Ishikawa (cell line): ENCODE measurements around the gene RAD51C.

Experiments used
- CEBPB ChIP-seq: IDR thresholded peaks from 2 replicates; pipeline ENCODE4 v1.6.1; 2012
- CREB1 ChIP-seq: IDR thresholded peaks from 2 replicates; pipeline ENCODE4 v1.6.1; 2012; ENCODE audit warnings: low read depth
- EGR1 ChIP-seq: IDR thresholded peaks from 2 replicates; pipeline ENCODE4 v1.6.1; 2012
- EP300 ChIP-seq: IDR thresholded peaks from 2 replicates; pipeline ENCODE4 v1.6.1; 2012; ENCODE audit warnings: borderline replicate concordance
- FOXM1 ChIP-seq: IDR thresholded peaks from 2 replicates; pipeline ENCODE4 v1.6.1; 2012; ENCODE audit warnings: low read depth, borderline replicate concordance
- MAX ChIP-seq: IDR thresholded peaks from 2 replicates; pipeline ENCODE4 v1.6.1; 2012
- NFIC ChIP-seq: IDR thresholded peaks from 2 replicates; pipeline ENCODE4 v1.6.1; 2012
- RAD21 ChIP-seq: IDR thresholded peaks from 2 replicates; pipeline ENCODE4 v1.6.1; 2012; ENCODE audit warnings: low read depth
- REST ChIP-seq: IDR thresholded peaks from 2 replicates; pipeline ENCODE4 v1.6.1; 2012; ENCODE audit warnings: low read depth, mild to moderate bottlenecking
- TAF1 ChIP-seq: IDR thresholded peaks from 2 replicates; pipeline ENCODE4 v1.6.1; 2012; ENCODE audit warnings: low read depth, mild to moderate bottlenecking
- TCF12 ChIP-seq: IDR thresholded peaks from 2 replicates; pipeline ENCODE4 v1.6.1; 2012; ENCODE audit warnings: low read depth
- TEAD4 ChIP-seq: IDR thresholded peaks from 2 replicates; pipeline ENCODE4 v1.6.1; 2012
- USF1 ChIP-seq: IDR thresholded peaks from 2 replicates; pipeline ENCODE4 v1.6.1; 2012
- YY1 ChIP-seq: IDR thresholded peaks from 2 replicates; pipeline ENCODE4 v1.6.1; 2012; ENCODE audit warnings: low read depth
- ZBTB7A ChIP-seq: IDR thresholded peaks from 2 replicates; pipeline ENCODE4 v1.6.1; 2012; ENCODE audit warnings: low read depth

The RAD51C gene

GRCh38 chr17:58755269-58755576, 62.8 kb downstream of the RAD51C start:
- TF ChIP-seq MAX = 0 out of 2 replicates have a peak, but pooled peaks have one; percentile 53
- TF ChIP-seq NFIC = no peak
- TF ChIP-seq USF1 = peak; percentile 84

- TF ChIP-seq MAX (peak; percentile 49; the same call in 1 of the 2 replicates), TAF1 (peak; percentile 13; the same call in 1 of the 2 replicates), REST (peak; percentile 80), ZBTB7A (no peak)
Observed at GRCh38 chr17:58755577-58756245, 63.3 kb downstream of the RAD51C start, which contains the start of gene PPM1E. PPM1E (plus strand) TSS chr17:58755854.

GRCh38 chr17:58756246-58757161, 64.1 kb downstream of the RAD51C start:
- TF ChIP-seq CEBPB (no peak), REST (no peak), RAD21 (no peak), TAF1 (no peak), EP300 (no peak), TEAD4 (no peak), EGR1 (no peak), FOXM1 (no peak), YY1 (no peak), NFIC (no peak), ZBTB7A (no peak)

GRCh38 chr17:58757162-58757613, 64.8 kb downstream of the RAD51C start:
- TF ChIP-seq MAX (no peak), TCF12 (no peak), CREB1 (no peak), NFIC (no peak), FOXM1 (no peak), TAF1 (no peak), YY1 (no peak), ZBTB7A (no peak), EGR1 (no peak), EP300 (no peak), RAD21 (no peak), REST (no peak), CEBPB (no peak), USF1 (no peak), TEAD4 (no peak)
